Lung (tissue), 12 donors: ENCODE data around the gene UNC93A. TPM values are rescaled to one million over a fixed set of nuclear protein-coding genes. Genes with fewer than 3 reads are reported as not detected.

Experiments used
- ATAC-seq: fragments of 200-7000 bp; cut with Tn5 transposase; one replicate; pipeline ENCODE4 v1.9.1; 2020; ENCODE audit warnings: moderate number of reproducible peaks; ENCODE audit not compliant: insufficient read depth, low FRiP score
- DNase-seq, 3 donors: peaks; one replicate each; pipeline ENCODE4 v3.0.0-alpha.2; 2013 to 2017
- H3K27ac ChIP-seq, 2 donors: one replicate each; pipeline ENCODE4 v1.5.1; 2013; ENCODE audit warnings: mild to moderate bottlenecking in 2 of 2, moderate library complexity in 2 of 2, control low read depth in 1 of 2, inconsistent platforms in 1 of 2, low read depth in 1 of 2, low read length in 1 of 2
- H3K27me3 ChIP-seq, 3 donors: one replicate each; pipeline ENCODE4 v1.5.1; 2013; ENCODE audit warnings: low read length in 2 of 3; ENCODE audit not compliant: control insufficient read depth in 3 of 3, insufficient read depth in 3 of 3
- H3K36me3 ChIP-seq, 4 donors: one replicate each; pipeline ENCODE4 v1.5.1; 2013; ENCODE audit warnings: low read length in 4 of 4, mild to moderate bottlenecking in 1 of 4, moderate library complexity in 1 of 4; ENCODE audit not compliant: control insufficient read depth in 4 of 4, insufficient read depth in 4 of 4
- H3K4me1 ChIP-seq, 5 donors: one replicate each; pipeline ENCODE4 v1.5.1; 2013; ENCODE audit warnings: low read length in 5 of 5, mild to moderate bottlenecking in 2 of 5, moderate library complexity in 1 of 5; ENCODE audit not compliant: control insufficient read depth in 5 of 5, insufficient read depth in 5 of 5
- H3K4me3 ChIP-seq: one replicate; pipeline ENCODE4 v1.5.1; 2013; ENCODE audit warnings: mild to moderate bottlenecking, control low read depth, moderate library complexity
- H3K9ac ChIP-seq, 2 donors: one replicate each; pipeline ENCODE4 v1.5.1; 2013; ENCODE audit warnings: low read length in 2 of 2, control low read depth in 1 of 2; ENCODE audit not compliant: insufficient read depth in 1 of 2
- H3K9me3 ChIP-seq, 4 donors: one replicate each; pipeline ENCODE4 v1.5.1; 2013; ENCODE audit warnings: low read length in 3 of 4, mild to moderate bottlenecking in 1 of 4, moderate library complexity in 1 of 4; ENCODE audit not compliant: control insufficient read depth in 4 of 4, insufficient read depth in 3 of 4
- CTCF ChIP-seq: IDR thresholded peaks from 2 replicates; pipeline ENCODE4 v1.5.1; 2012; ENCODE audit warnings: mild to moderate bottlenecking; ENCODE audit errors: control extremely low read depth, extremely low read depth
- WGBS, 2 donors: extraction: QIAGEN DNeasy Blood & Tissue Kit; methylation state at CpG; one replicate each; pipeline ENCODE4 v1.1.7; 2013; 5-methylcytosine and 5-hydroxymethylcytosine counted together
- polyA plus RNA-seq, 2 donors: library from polyadenylated mRNA; stranded (reverse); fragments of 200-250 nt; gene quantifications; one replicate each; pipeline ENCODE4 v1.2.1, GENCODE V29; 2013
- total RNA-seq, 2 donors: library from RNA; depleted of rRNA in 1 of 2; stranded (reverse); fragments of >200 nt in 1 of 2; gene quantifications; one replicate each; pipeline ENCODE4 v1.2.1, GENCODE V29; 2014 to 2021
- donor health status: control.
- donor health status: control.
- donor health status: Bipolar disorder and iron deficiency.
- donor health status: healthy.
- donor health status: DM: yes; HTN: yes; CAD: no.

UNC93A gene
- total and polyA plus RNA-seq, 4 donors = not detected

- no peaks in the 10 kb centered on the region for H3K36me3 ChIP-seq
- TF ChIP-seq CTCF = no peak
- DNase-seq (no peak), ATAC-seq (no peak)
- H3K4me3 ChIP-seq = no peak overlapping the region
- 87 to 91% methylated on average over 22 of the region's 22 CpGs for WGBS, 2 donors
- H3K4me1 ChIP-seq = no peaks in the 10 kb centered on the region
- H3K9me3 ChIP-seq = peaks cover 0 to 2% (median 0%) of the 10 kb centered on the region in 4 donors
- H3K27ac ChIP-seq = no peak overlapping the region
- H3K9ac ChIP-seq = no peak overlapping the region
- H3K27me3 ChIP-seq = peaks cover 0 to 4% (median 0%) of the 10 kb centered on the region in 3 donors
These were observed 12.8 kb downstream of the UNC93A start for GRCh38 chr6:167303675-167304625.

- peaks cover 0 to under 1% (median 0%) of the 10 kb centered on the region in 5 donors for H3K4me1 ChIP-seq
- H3K27ac ChIP-seq = no peak overlapping the region
- H3K36me3 ChIP-seq = no peaks in the 10 kb centered on the region
- no peak for DNase-seq
- 85% methylated on average over 2 of the region's 2 CpGs for WGBS, 2 donors
- no peak overlapping the region for H3K9ac ChIP-seq
- peaks cover 0 to 2% (median 0%) of the 10 kb centered on the region in 4 donors for H3K9me3 ChIP-seq
- TF ChIP-seq CTCF = no peak
- H3K4me3 ChIP-seq = no peak overlapping the region
- H3K27me3 ChIP-seq = peaks cover 0 to 4% (median 0%) of the 10 kb centered on the region in 3 donors
- ATAC-seq = no peak
These were observed 13.8 kb downstream of the UNC93A start for GRCh38 chr6:167304912-167305311.

- Histone ChIP-seq H3K27me3 (peaks cover 0 to 4% (median 0%) of the 10 kb centered on the region in 3 donors), H3K27ac (no peak overlapping the region), H3K36me3 (no peaks in the 10 kb centered on the region), H3K4me3 (no peak overlapping the region), H3K4me1 (peaks cover 0 to 3% (median 0%) of the 10 kb centered on the region in 5 donors), H3K9me3 (peaks cover 0 to 2% (median 0%) of the 10 kb centered on the region in 4 donors), H3K9ac (no peak overlapping the region)
- no peak for TF ChIP-seq CTCF
- no peak for ATAC-seq
- 84 to 88% methylated on average over 18 of the region's 18 CpGs for whole genome bisulfite sequencing, 2 donors
- no peak for DNase-seq
These were observed 14.7 kb downstream of the UNC93A start for GRCh38 chr6:167305796-167306195.
